A673 (cell line): ENCODE measurements around the gene PDGFRB. TPM values are rescaled to one million over a fixed set of nuclear protein-coding genes. Genes with fewer than 3 reads are reported as not detected.

Source experiments
- BruUV-seq: library from RNA; stranded (reverse); fragments of 400-500 nt; replicated peaks from 2 replicates; lab custom pipeline; 2021; lab: Mats Ljungman, UMichigan
- CTCF ChIA-PET: fragments of 300-600 bp; sonication (Branson Sonifier 250); formaldehyde crosslinking; loops from one replicate; lab custom pipeline; 2022; ENCODE audit warnings: antibody characterized with exemption; lab: Charles Lee
- POLR2A ChIA-PET: fragments of 300-600 bp; sonication (Branson Sonifier 250); formaldehyde crosslinking; loops from one replicate; lab custom pipeline; 2022; ENCODE audit warnings: antibody characterized with exemption; ENCODE audit not compliant: low non-redundant PET; lab: Charles Lee
- DNase-seq: peaks from one replicate; pipeline ENCODE4 v3.0.0-alpha.2; 2015; ENCODE audit warnings: low spot score
- H3K27ac ChIP-seq: fragments of 200-600 bp; sonication (generic); 2 replicates; pipeline ENCODE4 v1.5.1; 2016; ENCODE audit warnings: mixed run types, low read depth, mild to moderate bottlenecking, mixed read lengths, antibody characterized with exemption, low read length; ENCODE audit not compliant: poor library complexity, severe bottlenecking
- H3K27me3 ChIP-seq: fragments of 200-600 bp; sonication (generic); replicated peaks from 2 replicates; pipeline ENCODE4 v1.6.1; 2017; ENCODE audit warnings: mixed run types, low read depth, mild to moderate bottlenecking, mixed read lengths, antibody characterized with exemption, low read length; ENCODE audit not compliant: insufficient read depth, poor library complexity
- H3K36me3 ChIP-seq: fragments of 200-600 bp; sonication (generic); 2 replicates; pipeline ENCODE4 v1.6.1; 2016; ENCODE audit warnings: mixed run types, mild to moderate bottlenecking, mixed read lengths, antibody characterized with exemption, low read length; ENCODE audit not compliant: insufficient read depth, poor library complexity, severe bottlenecking
- H3K4me1 ChIP-seq: fragments of 200-600 bp; sonication (generic); 2 replicates; pipeline ENCODE4 v1.6.1; 2017; ENCODE audit warnings: mixed run types, mild to moderate bottlenecking, mixed read lengths, antibody characterized with exemption, low read length; ENCODE audit not compliant: insufficient read depth, poor library complexity, severe bottlenecking
- H3K4me3 ChIP-seq: fragments of 200-600 bp; sonication (generic); 2 replicates; pipeline ENCODE4 v1.5.1; 2016; ENCODE audit warnings: low read depth, mixed run types, mild to moderate bottlenecking, mixed read lengths, low read length; ENCODE audit not compliant: poor library complexity, severe bottlenecking
- H3K9me3 ChIP-seq: fragments of 200-600 bp; sonication (generic); 2 replicates; pipeline ENCODE4 v1.6.1; 2016; ENCODE audit warnings: mixed run types, low read depth, mild to moderate bottlenecking, mixed read lengths, antibody characterized with exemption, low read length; ENCODE audit not compliant: poor library complexity, severe bottlenecking
- EZH2 ChIP-seq: fragments of 200-600 bp; sonication (generic); IDR thresholded peaks from 2 replicates; pipeline ENCODE4 v1.6.1; 2017; ENCODE audit warnings: borderline replicate concordance, low read depth, mild to moderate bottlenecking, mixed read lengths, antibody characterized with exemption, low read length; ENCODE audit not compliant: poor library complexity, severe bottlenecking
- intact Hi-C: fragments of 100-400 bp; cut with micrococcal nuclease; formaldehyde crosslinking; loops from one replicate; pipeline ENCODE4 v1.10.0; 2022; ENCODE audit not compliant: unreplicated experiment
- total RNA-seq: library from RNA; stranded (reverse); gene quantifications from 2 replicates; pipeline ENCODE4 v1.2.3, GENCODE V29; 2021
- TF ChIP-seq, protein P1 (sequence below): fragments of 300-800, 200-600 bp; sonication (generic); conservative IDR thresholded peaks from 2 replicates; pipeline ENCODE4 v1.5.1; 2017; ENCODE audit warnings: low read depth, mild to moderate bottlenecking, antibody characterized with exemption, low read length, moderate library complexity, mixed read lengths

The PDGFRB gene
- total RNA-seq, 1 experiment from 2014 or later: 25.9 TPM

DNA sequence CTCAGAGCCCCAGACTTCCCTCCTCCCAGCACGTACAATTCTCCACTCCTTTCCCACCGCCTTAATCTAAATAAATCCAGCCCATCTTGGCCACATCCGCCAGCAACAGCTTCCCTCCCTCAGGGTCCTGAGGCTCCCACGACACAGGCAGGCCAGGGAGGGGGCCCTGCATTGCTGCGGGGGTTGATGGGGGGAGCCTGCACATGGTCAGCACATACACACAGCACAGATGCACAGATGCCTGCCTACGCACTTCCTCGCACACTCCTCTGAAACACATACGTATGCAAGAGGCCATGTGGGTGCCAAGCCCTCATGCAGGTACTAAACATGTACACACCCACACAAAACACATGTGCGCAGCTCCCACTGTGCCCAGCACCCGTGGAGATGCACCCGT, 14.8 kb downstream of the PDGFRB start:
- no peak for TF ChIP-seq EZH2
- TF ChIP-seq, protein P1, sequence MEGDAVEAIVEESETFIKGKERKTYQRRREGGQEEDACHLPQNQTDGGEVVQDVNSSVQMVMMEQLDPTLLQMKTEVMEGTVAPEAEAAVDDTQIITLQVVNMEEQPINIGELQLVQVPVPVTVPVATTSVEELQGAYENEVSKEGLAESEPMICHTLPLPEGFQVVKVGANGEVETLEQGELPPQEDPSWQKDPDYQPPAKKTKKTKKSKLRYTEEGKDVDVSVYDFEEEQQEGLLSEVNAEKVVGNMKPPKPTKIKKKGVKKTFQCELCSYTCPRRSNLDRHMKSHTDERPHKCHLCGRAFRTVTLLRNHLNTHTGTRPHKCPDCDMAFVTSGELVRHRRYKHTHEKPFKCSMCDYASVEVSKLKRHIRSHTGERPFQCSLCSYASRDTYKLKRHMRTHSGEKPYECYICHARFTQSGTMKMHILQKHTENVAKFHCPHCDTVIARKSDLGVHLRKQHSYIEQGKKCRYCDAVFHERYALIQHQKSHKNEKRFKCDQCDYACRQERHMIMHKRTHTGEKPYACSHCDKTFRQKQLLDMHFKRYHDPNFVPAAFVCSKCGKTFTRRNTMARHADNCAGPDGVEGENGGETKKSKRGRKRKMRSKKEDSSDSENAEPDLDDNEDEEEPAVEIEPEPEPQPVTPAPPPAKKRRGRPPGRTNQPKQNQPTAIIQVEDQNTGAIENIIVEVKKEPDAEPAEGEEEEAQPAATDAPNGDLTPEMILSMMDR: no peak
- Histone ChIP-seq H3K4me3 (no peak overlapping the region), H3K27ac (peak overlapping the region; percentile 37), H3K4me1 (peaks cover 54% of the 10 kb centered on the region), H3K27me3 (no peaks in the 10 kb centered on the region), H3K36me3 (no peaks in the 10 kb centered on the region), H3K9me3 (no peaks in the 10 kb centered on the region)
- ChIA-PET CTCF (no interaction called here), POLR2A (no interaction called here)
- BruUV-seq: no TSS peak
- intact Hi-C loops: loop anchor here (5.0 kb wide), 1 partner anchor 216 kb away; the partner anchor contains the start of gene TCOF1
- DNase-seq: no peak

DNA sequence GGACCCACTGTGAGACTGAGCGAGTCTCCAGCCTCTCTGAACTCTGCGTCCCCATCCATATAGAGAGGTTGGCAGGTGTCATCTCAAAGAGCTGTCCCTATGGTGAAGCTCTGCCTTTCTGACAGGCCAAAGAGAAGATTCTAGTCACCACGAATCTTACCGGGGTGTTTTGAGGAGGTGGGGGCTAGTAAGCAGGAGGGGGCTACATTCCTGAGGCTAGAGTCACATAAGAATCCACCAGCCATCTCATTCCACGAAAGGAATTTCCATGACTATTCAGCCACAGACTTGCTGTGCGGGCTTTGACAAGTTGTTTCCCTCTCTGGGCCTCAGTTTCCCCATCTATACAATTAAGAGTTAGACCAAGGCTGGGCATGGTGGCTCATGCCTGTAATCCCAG, 16.3 kb downstream of the PDGFRB start:
- POLR2A ChIA-PET: no interaction called here
- intact Hi-C loops: no loop called here
- Histone ChIP-seq H3K36me3 (no peaks in the 10 kb centered on the region), H3K4me1 (peaks cover 41% of the 10 kb centered on the region), H3K27me3 (no peaks in the 10 kb centered on the region), H3K4me3 (no peak overlapping the region), H3K27ac (no peak overlapping the region), H3K9me3 (no peaks in the 10 kb centered on the region)
- CTCF ChIA-PET: no interaction called here
- no TSS peak for BruUV-seq
- no peak for DNase-seq
- TF ChIP-seq EZH2: no peak
- TF ChIP-seq, protein P1: no peak

DNA sequence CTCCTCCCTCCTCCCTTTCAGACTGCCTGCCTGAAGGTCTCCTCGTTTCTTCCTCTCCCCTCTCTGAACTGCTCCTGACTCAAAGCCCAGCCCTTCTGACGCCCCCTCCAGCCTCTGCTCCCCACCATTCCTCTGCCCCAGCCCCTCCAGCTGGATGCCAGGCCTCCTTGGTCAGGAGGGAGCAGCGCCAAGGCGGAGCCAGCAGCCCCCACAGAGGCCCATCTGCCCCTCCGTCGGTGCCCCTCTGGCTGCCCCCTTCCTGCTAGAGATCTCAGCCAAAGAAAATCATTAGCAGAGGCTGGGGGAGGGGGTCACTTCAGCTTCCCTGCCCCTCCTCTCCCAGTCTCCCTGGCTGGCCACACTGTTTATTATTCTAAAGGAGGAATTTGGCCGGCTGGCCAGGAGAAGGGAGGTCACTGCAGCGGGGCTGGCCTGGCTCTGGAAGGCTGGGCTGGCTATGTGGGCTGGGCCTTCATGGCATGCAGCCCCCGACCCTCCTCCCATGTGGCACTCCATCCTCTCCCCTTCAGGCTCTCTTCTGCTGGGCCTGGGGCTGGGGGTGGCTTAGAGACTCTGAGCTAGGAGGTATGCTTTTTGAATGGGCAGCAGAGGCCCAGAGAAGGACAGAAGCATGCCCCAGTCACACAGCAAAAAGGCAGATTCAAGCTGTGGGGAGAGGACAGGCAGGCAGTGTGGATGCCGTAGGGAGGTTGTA, 16.9 kb downstream of the PDGFRB start:
- TF ChIP-seq EZH2: no peak
- TF ChIP-seq, protein P1: no peak
- H3K27me3 ChIP-seq: no peaks in the 10 kb centered on the region
- intact Hi-C loops: no loop called here
- no TSS peak for BruUV-seq
- DNase-seq: no peak
- no peak overlapping the region for H3K4me3 ChIP-seq
- peaks cover 35% of the 10 kb centered on the region for H3K4me1 ChIP-seq
- POLR2A ChIA-PET: no interaction called here
- CTCF ChIA-PET: no interaction called here
- H3K27ac ChIP-seq: peak overlapping the region; percentile 51
- no peaks in the 10 kb centered on the region for H3K9me3 ChIP-seq
- H3K36me3 ChIP-seq: no peaks in the 10 kb centered on the region
